GM19372 (cell line): ENCODE data around the gene ACOT7.

Experiments used
- ATAC-seq: cut with Tn5 transposase; IDR thresholded peaks from one replicate; pipeline ENCODE4 v1.9.1; 2021; ENCODE audit warnings: mild to moderate bottlenecking, low read depth, moderate library complexity; ENCODE audit not compliant: unreplicated experiment

Gene ACOT7

GRCh38 chr1:6257541-6258069 is 136.0 kb downstream of the ACOT7 start:
- no peak for ATAC-seq

DNA sequence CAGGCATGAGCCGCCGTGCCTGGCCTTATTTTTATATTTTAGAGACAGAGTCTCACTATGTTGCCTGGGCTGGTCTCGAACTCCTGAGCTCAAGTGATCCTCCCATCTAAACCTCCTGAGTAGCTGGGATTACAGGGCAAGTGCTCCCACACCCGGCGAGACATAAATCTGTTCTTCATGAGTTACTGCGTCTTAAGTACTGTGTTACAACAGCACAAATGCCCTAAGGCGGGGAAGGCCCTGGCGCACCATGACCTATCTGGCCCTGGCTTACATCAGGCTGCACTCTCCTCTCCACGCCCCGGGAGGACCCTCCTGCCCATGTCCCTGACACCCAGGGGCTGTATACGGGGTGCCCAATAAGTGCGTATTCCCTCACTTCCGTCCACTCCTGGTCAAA is 136.9 kb downstream of the ACOT7 start:
- ATAC-seq = no peak

DNA sequence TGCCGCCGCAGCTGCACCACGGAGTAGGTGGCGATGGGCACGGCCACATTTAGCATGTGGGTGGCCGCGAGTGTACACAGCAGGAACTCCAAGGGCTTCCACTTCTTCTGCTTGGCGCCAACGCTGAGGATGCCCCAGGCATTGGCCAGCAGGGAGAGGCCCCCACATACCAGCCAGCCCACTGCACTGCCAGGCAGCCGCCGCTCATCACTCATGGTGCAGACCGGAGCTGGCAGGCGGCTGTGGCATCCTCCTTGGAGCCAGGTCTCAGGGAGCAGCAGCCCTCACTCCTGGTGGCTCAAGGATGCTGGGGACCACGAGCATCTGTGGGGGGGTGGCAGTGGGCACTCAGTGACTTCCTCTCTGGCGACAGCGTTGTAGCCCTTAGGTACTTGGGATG is 138.9 kb downstream of the ACOT7 start:
- no peak for ATAC-seq

DNA sequence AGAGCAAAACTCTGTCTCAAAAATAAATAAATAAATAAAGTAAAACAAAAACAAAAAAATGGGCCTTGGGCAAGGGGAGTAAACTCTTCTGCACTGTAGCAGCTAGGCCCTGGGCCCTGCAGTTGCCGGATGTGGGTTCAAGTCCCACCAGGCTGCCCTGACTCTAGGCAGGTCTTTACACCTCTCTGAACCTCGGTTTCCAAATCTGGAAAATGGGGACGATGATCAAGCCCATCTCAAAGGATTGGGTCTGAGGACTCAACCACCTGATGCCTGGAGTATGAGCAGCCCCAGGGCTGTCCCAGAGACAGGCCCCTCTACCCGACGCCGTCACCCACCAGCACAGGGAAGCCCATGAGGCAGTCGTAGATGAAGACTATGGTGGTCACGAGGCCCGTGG is 140.2 kb downstream of the ACOT7 start:
- no peak for ATAC-seq

DNA sequence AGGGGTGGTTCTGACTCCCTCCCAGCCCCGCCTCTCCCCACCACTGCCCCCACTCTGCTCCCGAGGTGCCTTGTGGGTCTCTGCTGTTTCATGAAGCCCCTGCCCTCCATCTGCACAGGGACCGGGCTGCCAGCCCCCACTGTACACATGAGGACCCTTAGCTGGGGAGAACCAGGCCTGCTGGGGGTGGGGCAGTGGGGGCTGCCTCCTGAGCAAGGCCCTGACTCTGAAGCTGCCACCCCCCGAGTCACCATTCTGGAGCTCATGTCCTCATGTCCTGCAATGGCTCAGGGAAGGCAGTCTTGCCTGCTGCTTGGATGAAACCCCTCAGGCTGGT is 141.2 kb downstream of the ACOT7 start:
- no peak for ATAC-seq

DNA sequence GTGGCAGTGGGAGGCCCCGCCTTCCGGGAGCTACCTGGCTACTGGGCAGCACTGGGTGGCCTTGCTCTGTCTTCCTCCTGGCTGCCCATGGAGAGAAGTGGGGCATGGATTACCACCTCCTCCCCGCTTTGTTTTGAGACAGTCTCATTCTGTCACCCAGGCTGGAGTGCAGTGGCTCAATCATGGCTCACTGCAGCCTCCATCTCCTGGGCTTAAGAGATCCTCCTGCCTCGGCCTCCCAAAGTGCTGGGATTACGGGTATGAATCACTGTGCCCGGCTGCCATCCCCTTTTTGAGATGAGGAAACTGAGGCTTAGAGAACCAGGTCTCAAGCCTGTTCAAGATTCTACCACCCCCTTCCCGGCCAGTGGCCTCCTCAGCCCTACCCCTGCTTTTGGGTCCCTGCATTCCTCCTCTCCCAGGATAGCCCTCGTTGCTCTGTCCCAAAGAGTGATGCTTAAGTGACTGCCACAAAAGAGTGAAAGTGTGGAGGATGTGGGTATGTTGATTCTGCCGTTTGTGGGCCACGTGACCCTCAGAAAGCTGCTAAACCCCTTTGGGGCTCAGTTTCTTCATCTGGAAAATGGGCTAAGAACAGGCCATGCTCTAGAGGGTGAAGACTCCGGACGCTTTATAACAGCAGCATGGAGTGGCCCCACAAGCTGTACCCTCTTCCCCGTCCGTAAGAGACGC is 141.7 kb downstream of the ACOT7 start:
- ATAC-seq = no peak

- ATAC-seq = no peak
Measured at GRCh38 chr1:6251233-6251632, 142.3 kb downstream of the ACOT7 start.

DNA sequence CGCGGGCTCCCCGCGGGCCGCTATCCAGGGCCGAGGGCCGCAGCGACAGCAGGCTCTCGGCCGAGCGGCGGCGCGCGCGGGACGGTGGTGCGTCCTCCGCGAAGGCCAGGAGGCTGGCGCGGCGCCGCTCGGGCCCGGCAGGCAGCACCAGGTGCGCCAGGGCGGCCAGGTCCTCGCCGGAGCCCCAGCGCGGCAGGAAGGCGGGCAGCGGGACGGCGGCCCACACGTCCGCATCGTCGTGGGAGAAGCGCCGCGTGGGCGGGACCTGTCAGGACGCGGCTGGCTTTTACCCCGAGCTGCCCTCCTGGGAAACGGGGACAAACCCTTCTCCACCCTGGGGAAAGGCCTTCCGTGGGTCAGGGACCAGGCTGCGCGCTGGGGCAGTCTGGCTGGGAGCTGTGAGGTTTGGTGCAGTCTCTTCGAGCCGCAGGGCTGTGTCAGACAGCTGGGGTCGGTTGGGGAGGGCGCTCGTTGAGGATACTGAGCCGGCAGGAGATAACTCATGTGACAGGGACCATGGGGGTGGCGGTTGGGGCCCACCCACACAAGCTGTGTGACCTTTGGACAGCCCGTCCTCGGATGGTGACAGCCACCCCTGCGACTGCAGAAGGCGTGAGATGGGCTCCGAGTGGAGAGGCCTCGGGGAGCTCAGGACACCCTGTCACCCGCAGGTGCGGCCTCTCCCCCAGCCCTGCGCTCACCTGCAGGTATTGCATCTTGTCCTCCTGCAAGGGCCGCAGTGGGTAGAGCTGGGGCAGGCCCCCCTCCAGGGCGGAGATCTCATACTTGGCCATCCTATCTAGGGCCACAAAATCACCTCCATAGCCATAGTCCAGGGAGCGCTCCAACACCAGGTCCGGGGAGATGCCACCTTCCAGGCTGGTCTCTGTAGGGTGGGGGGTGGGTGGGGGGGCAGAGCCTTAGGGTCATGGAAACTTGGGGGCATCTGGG is 143.6 kb downstream of the ACOT7 start:
- no peak for ATAC-seq

- ATAC-seq = no peak
Measured at GRCh38 chr1:6248932-6249738, 144.4 kb downstream of the ACOT7 start.

- no peak for ATAC-seq
Measured at GRCh38 chr1:6248161-6248776, 145.3 kb downstream of the ACOT7 start.

DNA sequence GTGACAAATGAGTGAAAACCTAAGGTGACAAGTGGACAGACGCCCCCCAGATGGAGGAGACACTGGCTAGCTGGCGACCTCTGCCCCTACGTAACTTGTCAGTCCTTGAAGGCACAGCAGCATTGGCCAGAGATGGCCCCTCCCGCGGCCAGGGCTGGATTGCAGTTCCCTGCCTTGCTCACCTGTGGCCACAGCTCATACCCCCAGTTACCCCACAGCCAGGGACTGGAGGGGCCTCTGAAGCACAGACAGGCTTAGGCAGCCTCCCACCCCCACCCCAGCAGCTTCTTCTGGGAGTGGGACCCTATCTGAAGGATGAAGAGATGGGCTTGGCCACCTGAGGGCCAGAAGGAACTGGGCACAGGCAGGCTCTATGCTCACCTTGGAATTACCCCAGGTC is 145.9 kb downstream of the ACOT7 start:
- no peak for ATAC-seq

- no peak for ATAC-seq
Measured at GRCh38 chr1:6246497-6247467, 146.8 kb downstream of the ACOT7 start.

- no peak for ATAC-seq
Measured at GRCh38 chr1:6245869-6246496, 147.6 kb downstream of the ACOT7 start.

GRCh38 chr1:6245086-6245868 is 148.3 kb downstream of the ACOT7 start:
- peak; percentile 55 for ATAC-seq

GRCh38 chr1:6244401-6245049 is 149.0 kb downstream of the ACOT7 start:
- ATAC-seq = no peak

- ATAC-seq = no peak
Measured at GRCh38 chr1:6243993-6244392, 149.6 kb downstream of the ACOT7 start, which contains the start of gene HES3. Gene HES3 (plus strand): TSS chr1:6244179. CDS start chr1:6244366, 187 bp downstream.

DNA sequence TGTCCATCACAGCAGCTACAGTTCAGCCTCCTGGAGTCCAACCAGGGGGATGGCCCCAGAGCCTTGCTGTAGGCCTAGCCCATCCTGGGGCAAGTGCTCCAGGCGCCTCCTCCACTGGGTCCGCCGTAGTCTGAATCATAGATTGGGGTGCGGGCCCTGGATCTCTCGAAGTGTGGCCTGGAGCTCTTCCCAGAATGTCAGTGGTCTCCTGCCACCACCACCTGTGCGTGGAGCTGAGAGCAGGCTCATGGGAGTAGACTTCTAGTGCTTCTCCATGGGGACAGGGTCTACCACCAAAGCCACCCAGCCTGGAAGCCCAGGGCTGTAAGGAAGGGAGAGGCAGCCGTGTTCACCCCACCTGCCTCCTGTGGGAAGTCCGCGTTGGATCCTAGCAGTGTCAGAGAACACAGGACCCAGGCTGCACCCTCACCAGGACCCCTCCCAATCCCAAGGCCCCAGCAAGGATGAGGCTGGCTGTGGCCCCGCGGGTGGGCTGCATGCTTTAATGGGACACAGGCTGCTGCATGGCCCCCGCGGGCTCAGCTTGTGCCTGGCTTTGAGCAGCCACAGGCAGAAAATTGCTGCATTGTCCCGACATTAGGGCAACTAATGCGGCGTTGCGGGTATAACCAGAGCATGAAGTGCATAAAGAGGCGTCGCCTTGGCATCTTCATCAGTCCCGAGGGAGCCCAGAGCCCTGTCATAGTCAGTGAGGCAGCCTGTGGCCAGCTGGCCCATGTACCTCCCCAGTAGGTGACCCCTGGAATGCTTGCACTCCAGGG is 150.3 kb downstream of the ACOT7 start:
- ATAC-seq = no peak
